GM12878 (cell line): ENCODE measurements around the gene MAS1L. TPM values are rescaled to one million over a fixed set of nuclear protein-coding genes. Genes with fewer than 3 reads are reported as not detected.

ENCODE experiments used
- ATAC-seq: fragments of 200-7000 bp; cut with Tn5 transposase; 3 replicates; pipeline ENCODE4 v1.9.1; 2020; ENCODE audit warnings: mild to moderate bottlenecking, moderate library complexity
- BruUV-seq: library from RNA; stranded (reverse); fragments of 400-500 nt; replicated peaks from 2 replicates; lab custom pipeline; 2021; lab: Mats Ljungman, UMichigan
- CTCF ChIA-PET: fragments of 300-600 bp; sonication (Branson Sonifier 250); formaldehyde crosslinking; extraction: SDS; loops from one replicate; lab custom pipeline; 2021; ENCODE audit warnings: inconsistent platforms; lab: Yijun Ruan, JAX
- POLR2A ChIA-PET: fragments of 350-600 bp; formaldehyde crosslinking; extraction: SDS; loops from one replicate; lab custom pipeline; 2021; ENCODE audit warnings: inconsistent platforms; lab: Charles Lee
- RAD21 ChIA-PET: fragments of 300-600 bp; sonication (Branson Sonifier 250); formaldehyde crosslinking; loops from one replicate; lab custom pipeline; 2023; ENCODE audit warnings: antibody characterized with exemption; ENCODE audit not compliant: unreplicated experiment; lab: Charles Lee
- SMC1A ChIA-PET: fragments of 300-600 bp; sonication (Branson Sonifier 250); formaldehyde crosslinking; loops from one replicate; lab custom pipeline; 2023; ENCODE audit not compliant: unreplicated experiment, uncharacterized antibody; lab: Charles Lee
- DNase-seq: peaks from one replicate; pipeline ENCODE4 v3.0.0-alpha.2; 2011; ENCODE audit warnings: low read depth, low spot score
- FAIRE-seq: peaks from 3 replicates; lab custom pipeline; 2011; peaks lifted over from hg19 to GRCh38; lab: Jason Lieb, UNC
- H2AFZ ChIP-seq: 2 replicates; pipeline ENCODE4 v1.6.0; 2011; ENCODE audit warnings: low read depth, low read length, control low read depth; ENCODE audit not compliant: control insufficient read depth
- H3K27ac ChIP-seq: 2 replicates; pipeline ENCODE4 v1.5.1; 2011; ENCODE audit warnings: control low read depth; ENCODE audit not compliant: control insufficient read depth, insufficient read depth
- H3K27me3 ChIP-seq, 2 experiments: replicated peaks in 1 of 2; 2 replicates each; pipeline versions ENCODE4 v1.6.0 to v1.6.1; 2011; ENCODE audit warnings: low read length in 1 of 2; ENCODE audit not compliant: control insufficient read depth in 2 of 2, insufficient read depth in 2 of 2
- H3K36me3 ChIP-seq, 2 experiments: 2 replicates each; pipeline ENCODE4 v1.5.1; 2011; ENCODE audit warnings: low read length in 1 of 2; ENCODE audit not compliant: control insufficient read depth in 2 of 2, insufficient read depth in 2 of 2
- H3K4me1 ChIP-seq: 2 replicates; pipeline ENCODE4 v1.6.1; 2011; ENCODE audit warnings: mild to moderate bottlenecking, low read length, moderate library complexity, mixed read lengths; ENCODE audit not compliant: control insufficient read depth, insufficient read depth
- H3K4me2 ChIP-seq: 2 replicates; pipeline ENCODE4 v1.6.0; 2011; ENCODE audit warnings: control low read depth; ENCODE audit not compliant: control insufficient read depth, insufficient read depth
- H3K4me3 ChIP-seq: fragments of 200-600 bp; sonication (generic); 2 replicates; pipeline ENCODE4 v1.5.1; 2016
- H3K79me2 ChIP-seq: 2 replicates; pipeline ENCODE4 v1.6.0; 2011; ENCODE audit warnings: low read length; ENCODE audit not compliant: control insufficient read depth, insufficient read depth
- H3K9ac ChIP-seq: 2 replicates; pipeline ENCODE4 v1.8.0; 2011; ENCODE audit warnings: low read length, control low read depth, mixed read lengths; ENCODE audit not compliant: control insufficient read depth, insufficient read depth
- H3K9me3 ChIP-seq: replicated peaks from 3 replicates; pipeline ENCODE4 v1.5.1; 2011; ENCODE audit warnings: mild to moderate bottlenecking, low read length; ENCODE audit not compliant: control insufficient read depth, insufficient read depth
- H4K20me1 ChIP-seq: 2 replicates; pipeline ENCODE4 v1.6.0; 2011; ENCODE audit not compliant: control insufficient read depth, insufficient read depth
- HDGF ChIP-seq: fragments of 450-650 bp; IDR thresholded peaks from 2 replicates; pipeline ENCODE4 v1.6.1; 2016; ENCODE audit warnings: antibody characterized with exemption
- LARP7 ChIP-seq: fragments of 450-650 bp; IDR thresholded peaks from 2 replicates; pipeline ENCODE4 v1.6.1; 2017; ENCODE audit warnings: mild to moderate bottlenecking
- RCOR1 ChIP-seq: conservative IDR thresholded peaks from 2 replicates; pipeline ENCODE4 v1.6.1; 2012; ENCODE audit warnings: low read depth, low read length, improper control_type of control experiment
- SIX5 ChIP-seq: IDR thresholded peaks from 2 replicates; pipeline ENCODE4 v1.6.1; 2011; ENCODE audit warnings: mild to moderate bottlenecking, low read depth, low read length, moderate library complexity; ENCODE audit not compliant: severe bottlenecking
- SMARCA5 ChIP-seq: fragments of 450-650 bp; IDR thresholded peaks from 2 replicates; pipeline ENCODE4 v1.6.1; 2017; ENCODE audit warnings: mild to moderate bottlenecking
- STAT3 ChIP-seq: IDR thresholded peaks from 2 replicates; pipeline ENCODE4 v1.6.1; 2011; ENCODE audit warnings: low read depth, low read length, improper control_type of control experiment
- WGBS: methylation state at CpG from one replicate; pipeline ENCODE4 v1.1.6; 2016; ENCODE audit warnings: low lambda C conversion rate; ENCODE audit not compliant: insufficient replicate concordance, insufficient coverage; ENCODE audit errors: missing lambda C conversion rate; 5-methylcytosine and 5-hydroxymethylcytosine counted together
- in situ Hi-C: fragments of 300-500 bp; cut with MboI; formaldehyde crosslinking; loops from 9 replicates; pipeline ENCODE4 v1.14.3; 2018; ENCODE audit warnings: mixed read lengths
- intact Hi-C: fragments of 100-400 bp; cut with micrococcal nuclease; formaldehyde crosslinking; loops from one replicate; pipeline ENCODE4 v1.14.2; 2022; ENCODE audit not compliant: unreplicated experiment
- polyA plus RNA-seq, 11 experiments: library from polyadenylated mRNA; depleted of rRNA in 4 of 11; unstranded in 6 of 11; stranded (reverse) in 5 of 11; fragments of >200 nt; fragmentation: Nextera tagmentation in 4 of 11; fragmentation: Illumina TruSeq in 1 of 11; extraction: Ambion mirVana in 4 of 11; extraction: Trizol in 1 of 11; gene quantifications; 1 replicate in 1 of 11; 2 replicates in 10 of 11; pipeline versions ENCODE4 v1.2.1 to v1.2.3, GENCODE V29; 2011 to 2016; ENCODE audit warnings: inconsistent platforms in 2 of 11, missing spikeins in 2 of 11, low read depth in 1 of 11
- total RNA-seq, 4 experiments: library from RNA; depleted of rRNA in 3 of 4; stranded (reverse); fragments of >200 nt in 3 of 4; fragmentation: Illumina TruSeq in 1 of 4; extraction: Trizol in 1 of 4; gene quantifications; 2 replicates each; pipeline versions ENCODE4 v1.2.1 to v1.2.3, GENCODE V29; 2013 to 2021
- TF ChIP-seq, protein P1 (sequence below): fragments of 450-650 bp; IDR thresholded peaks from 2 replicates; pipeline ENCODE4 v1.6.1; 2017; ENCODE audit warnings: mild to moderate bottlenecking, moderate library complexity
- TF ChIP-seq, protein P2 (sequence below): fragments of 450-650 bp; IDR thresholded peaks from 2 replicates; pipeline ENCODE4 v1.6.1; 2016; ENCODE audit warnings: mild to moderate bottlenecking
- TF ChIP-seq, protein P3 (sequence below): fragments of 450-650 bp; IDR thresholded peaks from 2 replicates; pipeline ENCODE4 v1.6.1; 2017; ENCODE audit warnings: mild to moderate bottlenecking, moderate library complexity
- TF ChIP-seq, protein P4 (sequence below): fragments of 450-650 bp; formaldehyde crosslinking; IDR thresholded peaks from 2 replicates; pipeline ENCODE4 v1.4.0; 2022; ENCODE audit warnings: mild to moderate bottlenecking, moderate library complexity

MAS1L gene
- total and polyA plus RNA-seq, 10 of the 15 experiments (the other 5 are each of a cell fraction or from before 2014, with no cell fraction given) = not detected

DNA sequence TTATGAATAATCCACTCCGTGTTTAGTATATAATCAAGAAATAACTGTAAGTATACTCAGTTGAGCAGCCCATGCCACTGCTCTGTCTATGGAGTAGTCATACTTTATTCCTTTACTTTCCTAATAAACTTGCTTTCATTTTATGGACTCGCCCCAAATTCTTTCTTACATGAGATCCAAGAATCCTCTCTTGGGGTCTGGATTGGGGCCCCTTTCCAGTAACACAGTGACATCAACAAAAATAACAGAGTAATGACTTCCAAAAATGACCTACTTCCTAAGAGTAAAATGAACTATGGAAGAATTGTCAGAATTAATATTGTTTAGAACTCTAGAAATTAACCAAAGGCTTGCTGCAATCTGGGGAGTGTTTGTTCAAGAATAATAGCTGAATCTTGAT is 22.0 kb downstream of the MAS1L start (continued):
- TF ChIP-seq, protein P1, sequence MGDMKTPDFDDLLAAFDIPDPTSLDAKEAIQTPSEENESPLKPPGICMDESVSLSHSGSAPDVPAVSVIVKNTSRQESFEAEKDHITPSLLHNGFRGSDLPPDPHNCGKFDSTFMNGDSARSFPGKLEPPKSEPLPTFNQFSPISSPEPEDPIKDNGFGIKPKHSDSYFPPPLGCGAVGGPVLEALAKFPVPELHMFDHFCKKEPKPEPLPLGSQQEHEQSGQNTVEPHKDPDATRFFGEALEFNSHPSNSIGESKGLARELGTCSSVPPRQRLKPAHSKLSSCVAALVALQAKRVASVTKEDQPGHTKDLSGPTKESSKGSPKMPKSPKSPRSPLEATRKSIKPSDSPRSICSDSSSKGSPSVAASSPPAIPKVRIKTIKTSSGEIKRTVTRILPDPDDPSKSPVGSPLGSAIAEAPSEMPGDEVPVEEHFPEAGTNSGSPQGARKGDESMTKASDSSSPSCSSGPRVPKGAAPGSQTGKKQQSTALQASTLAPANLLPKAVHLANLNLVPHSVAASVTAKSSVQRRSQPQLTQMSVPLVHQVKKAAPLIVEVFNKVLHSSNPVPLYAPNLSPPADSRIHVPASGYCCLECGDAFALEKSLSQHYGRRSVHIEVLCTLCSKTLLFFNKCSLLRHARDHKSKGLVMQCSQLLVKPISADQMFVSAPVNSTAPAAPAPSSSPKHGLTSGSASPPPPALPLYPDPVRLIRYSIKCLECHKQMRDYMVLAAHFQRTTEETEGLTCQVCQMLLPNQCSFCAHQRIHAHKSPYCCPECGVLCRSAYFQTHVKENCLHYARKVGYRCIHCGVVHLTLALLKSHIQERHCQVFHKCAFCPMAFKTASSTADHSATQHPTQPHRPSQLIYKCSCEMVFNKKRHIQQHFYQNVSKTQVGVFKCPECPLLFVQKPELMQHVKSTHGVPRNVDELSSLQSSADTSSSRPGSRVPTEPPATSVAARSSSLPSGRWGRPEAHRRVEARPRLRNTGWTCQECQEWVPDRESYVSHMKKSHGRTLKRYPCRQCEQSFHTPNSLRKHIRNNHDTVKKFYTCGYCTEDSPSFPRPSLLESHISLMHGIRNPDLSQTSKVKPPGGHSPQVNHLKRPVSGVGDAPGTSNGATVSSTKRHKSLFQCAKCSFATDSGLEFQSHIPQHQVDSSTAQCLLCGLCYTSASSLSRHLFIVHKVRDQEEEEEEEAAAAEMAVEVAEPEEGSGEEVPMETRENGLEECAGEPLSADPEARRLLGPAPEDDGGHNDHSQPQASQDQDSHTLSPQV = no peak
- TF ChIP-seq, protein P2, sequence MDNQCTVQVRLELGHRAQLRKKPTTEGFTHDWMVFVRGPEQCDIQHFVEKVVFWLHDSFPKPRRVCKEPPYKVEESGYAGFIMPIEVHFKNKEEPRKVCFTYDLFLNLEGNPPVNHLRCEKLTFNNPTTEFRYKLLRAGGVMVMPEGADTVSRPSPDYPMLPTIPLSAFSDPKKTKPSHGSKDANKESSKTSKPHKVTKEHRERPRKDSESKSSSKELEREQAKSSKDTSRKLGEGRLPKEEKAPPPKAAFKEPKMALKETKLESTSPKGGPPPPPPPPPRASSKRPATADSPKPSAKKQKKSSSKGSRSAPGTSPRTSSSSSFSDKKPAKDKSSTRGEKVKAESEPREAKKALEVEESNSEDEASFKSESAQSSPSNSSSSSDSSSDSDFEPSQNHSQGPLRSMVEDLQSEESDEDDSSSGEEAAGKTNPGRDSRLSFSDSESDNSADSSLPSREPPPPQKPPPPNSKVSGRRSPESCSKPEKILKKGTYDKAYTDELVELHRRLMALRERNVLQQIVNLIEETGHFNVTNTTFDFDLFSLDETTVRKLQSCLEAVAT = no peak
- TF ChIP-seq SMARCA5 (no peak), RCOR1 (no peak)
- TF ChIP-seq, all 136 proteins: peak for 0

DNA sequence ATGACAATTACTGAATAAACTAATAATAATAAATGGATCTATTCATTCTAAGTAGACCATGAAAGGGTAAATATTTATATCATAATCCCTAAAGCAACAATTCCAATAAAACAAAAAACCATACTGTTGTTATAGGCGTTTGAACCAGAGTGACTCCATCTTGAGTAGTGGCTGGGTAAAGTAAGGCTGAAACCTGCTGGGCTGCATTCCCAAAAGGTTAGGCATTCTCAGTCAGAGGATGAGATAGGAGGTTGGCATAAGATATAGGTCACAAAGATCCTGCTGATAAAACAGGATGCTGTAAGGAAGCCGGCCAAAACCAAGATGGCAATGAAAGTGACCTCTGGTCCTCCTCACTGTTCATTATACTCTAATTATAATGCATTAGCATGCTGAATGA is 22.5 kb downstream of the MAS1L start:
- 32% methylated on average over 2 of the region's 2 CpGs for WGBS
- CTCF ChIA-PET = no interaction called here
- POLR2A ChIA-PET = no interaction called here
- Histone ChIP-seq H3K9me3 (no peaks in the 10 kb centered on the region), H3K4me1 (no peaks in the 10 kb centered on the region), H3K27me3 (no peaks in the 10 kb centered on the region), H3K79me2 (no peaks in the 10 kb centered on the region), H4K20me1 (no peaks in the 10 kb centered on the region), H3K4me2 (no peak overlapping the region), H3K9ac (no peak overlapping the region), H3K4me3 (no peak overlapping the region), H2AFZ (no peak overlapping the region), H3K36me3 (no peaks in the 10 kb centered on the region), H3K27ac (no peak overlapping the region)
- RAD21 ChIA-PET = no interaction called here
- in situ Hi-C loops = no loop called here
- ATAC-seq (no peak), DNase-seq (no peak), FAIRE-seq (no peak)
- intact Hi-C loops = no loop called here
- no TSS peak for BruUV-seq
- SMC1A ChIA-PET = no interaction called here
- TF ChIP-seq HDGF (no peak), LARP7 (no peak), STAT3 (no peak), SIX5 (no peak)
- TF ChIP-seq, protein P3, sequence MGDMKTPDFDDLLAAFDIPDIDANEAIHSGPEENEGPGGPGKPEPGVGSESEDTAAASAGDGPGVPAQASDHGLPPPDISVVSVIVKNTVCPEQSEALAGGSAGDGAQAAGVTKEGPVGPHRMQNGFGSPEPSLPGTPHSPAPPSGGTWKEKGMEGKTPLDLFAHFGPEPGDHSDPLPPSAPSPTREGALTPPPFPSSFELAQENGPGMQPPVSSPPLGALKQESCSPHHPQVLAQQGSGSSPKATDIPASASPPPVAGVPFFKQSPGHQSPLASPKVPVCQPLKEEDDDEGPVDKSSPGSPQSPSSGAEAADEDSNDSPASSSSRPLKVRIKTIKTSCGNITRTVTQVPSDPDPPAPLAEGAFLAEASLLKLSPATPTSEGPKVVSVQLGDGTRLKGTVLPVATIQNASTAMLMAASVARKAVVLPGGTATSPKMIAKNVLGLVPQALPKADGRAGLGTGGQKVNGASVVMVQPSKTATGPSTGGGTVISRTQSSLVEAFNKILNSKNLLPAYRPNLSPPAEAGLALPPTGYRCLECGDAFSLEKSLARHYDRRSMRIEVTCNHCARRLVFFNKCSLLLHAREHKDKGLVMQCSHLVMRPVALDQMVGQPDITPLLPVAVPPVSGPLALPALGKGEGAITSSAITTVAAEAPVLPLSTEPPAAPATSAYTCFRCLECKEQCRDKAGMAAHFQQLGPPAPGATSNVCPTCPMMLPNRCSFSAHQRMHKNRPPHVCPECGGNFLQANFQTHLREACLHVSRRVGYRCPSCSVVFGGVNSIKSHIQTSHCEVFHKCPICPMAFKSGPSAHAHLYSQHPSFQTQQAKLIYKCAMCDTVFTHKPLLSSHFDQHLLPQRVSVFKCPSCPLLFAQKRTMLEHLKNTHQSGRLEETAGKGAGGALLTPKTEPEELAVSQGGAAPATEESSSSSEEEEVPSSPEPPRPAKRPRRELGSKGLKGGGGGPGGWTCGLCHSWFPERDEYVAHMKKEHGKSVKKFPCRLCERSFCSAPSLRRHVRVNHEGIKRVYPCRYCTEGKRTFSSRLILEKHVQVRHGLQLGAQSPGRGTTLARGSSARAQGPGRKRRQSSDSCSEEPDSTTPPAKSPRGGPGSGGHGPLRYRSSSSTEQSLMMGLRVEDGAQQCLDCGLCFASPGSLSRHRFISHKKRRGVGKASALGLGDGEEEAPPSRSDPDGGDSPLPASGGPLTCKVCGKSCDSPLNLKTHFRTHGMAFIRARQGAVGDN = no peak
- TF ChIP-seq, protein P4, sequence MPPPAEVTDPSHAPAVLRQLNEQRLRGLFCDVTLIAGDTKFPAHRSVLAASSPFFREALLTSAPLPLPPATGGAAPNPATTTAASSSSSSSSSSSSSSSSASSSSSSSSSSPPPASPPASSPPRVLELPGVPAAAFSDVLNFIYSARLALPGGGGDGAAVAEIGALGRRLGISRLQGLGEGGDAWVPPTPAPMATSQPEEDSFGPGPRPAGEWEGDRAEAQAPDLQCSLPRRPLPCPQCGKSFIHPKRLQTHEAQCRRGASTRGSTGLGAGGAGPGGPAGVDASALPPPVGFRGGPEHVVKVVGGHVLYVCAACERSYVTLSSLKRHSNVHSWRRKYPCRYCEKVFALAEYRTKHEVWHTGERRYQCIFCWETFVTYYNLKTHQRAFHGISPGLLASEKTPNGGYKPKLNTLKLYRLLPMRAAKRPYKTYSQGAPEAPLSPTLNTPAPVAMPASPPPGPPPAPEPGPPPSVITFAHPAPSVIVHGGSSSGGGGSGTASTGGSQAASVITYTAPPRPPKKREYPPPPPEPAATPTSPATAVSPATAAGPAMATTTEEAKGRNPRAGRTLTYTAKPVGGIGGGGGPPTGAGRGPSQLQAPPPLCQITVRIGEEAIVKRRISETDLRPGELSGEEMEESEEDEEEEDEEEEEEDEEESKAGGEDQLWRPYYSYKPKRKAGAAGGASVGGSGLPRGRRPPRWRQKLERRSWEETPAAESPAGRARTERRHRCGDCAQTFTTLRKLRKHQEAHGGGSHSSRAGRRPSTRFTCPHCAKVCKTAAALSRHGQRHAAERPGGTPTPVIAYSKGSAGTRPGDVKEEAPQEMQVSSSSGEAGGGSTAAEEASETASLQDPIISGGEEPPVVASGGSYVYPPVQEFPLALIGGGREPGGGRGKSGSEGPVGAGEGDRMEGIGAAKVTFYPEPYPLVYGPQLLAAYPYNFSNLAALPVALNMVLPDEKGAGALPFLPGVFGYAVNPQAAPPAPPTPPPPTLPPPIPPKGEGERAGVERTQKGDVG = no peak
